NCI-H345 treated with DMSO at 0.1 percent for 48 hours (cell line): ENCODE results near the gene KANK4.
"Not testable (repeated sequence)": the region's sequence is repeated elsewhere in the genome, so short reads cannot be mapped to it uniquely, and the experiment has no call there.

ENCODE experiments used
- DNase-seq: peaks from one replicate; lab custom pipeline; 2025; ENCODE audit not compliant: unreplicated experiment; lab: John Stamatoyannopoulos, UW

KANK4 gene

DNA sequence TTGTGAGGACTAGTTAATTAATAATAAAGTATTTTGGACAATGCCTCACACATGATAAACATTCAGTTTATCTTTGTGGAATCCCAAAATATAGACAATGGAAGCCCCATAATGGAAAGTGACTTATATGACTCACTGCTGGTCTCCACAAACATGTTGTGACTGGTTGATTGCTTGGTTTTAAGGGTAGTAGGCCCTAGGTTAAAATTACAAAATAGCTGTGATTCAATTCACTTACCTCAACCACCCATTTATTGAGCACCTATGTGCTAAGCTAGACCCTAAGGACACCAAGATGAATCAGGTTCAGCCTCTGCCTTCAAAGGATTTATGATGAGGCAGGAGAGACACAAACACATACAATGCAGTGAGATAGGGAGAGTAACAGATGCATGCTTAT is 42.4 kb downstream of the KANK4 start:
- DNase-seq: no peak

DNA sequence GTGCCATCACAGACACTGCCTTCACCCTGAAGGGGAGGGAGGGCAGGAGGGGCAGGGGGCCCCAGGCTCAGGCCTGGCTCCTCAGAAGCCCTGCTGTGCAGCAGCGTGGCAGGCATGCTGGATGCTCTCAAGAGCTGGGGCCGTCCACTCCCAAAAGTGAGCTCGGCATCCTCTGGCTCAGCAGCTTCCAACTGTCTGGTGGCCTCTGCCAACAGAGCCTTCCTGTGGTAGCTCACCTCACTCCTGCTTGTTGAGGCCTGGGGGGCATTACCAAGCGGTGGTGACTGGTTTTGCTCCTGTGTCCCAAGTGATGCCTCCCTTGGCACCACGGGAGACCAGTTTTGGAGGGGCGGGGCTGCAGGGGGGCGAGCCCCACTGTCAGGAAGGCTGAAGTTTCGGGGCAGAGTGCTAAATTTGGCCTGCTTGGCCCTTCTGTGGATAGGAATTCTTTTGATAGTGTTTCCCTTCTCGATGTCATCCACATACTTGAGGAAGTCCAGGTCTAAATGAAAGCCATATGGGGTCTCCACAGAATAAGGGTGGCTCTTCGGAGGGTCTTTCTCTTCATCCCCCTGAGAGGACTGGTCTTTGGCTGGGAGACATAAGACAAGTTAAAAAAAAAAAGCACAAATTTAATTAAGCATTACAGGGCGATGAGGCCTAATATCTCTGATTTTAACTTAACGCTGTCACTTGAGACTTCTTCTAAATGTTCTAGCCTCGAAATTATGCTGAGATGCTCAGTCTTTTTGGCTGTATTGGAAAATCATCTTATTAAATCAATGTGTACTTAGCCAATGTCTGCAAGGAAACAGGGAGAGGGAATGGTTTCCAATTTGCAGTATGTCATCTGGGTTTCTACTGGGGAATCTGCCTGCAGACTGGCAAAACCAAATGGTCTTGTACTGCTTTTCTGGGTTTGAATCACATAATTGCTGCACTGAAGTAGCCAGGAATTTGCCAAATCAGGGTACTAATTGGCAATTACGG is 44.4 kb downstream of the KANK4 start:
- DNase-seq: no peak

DNA sequence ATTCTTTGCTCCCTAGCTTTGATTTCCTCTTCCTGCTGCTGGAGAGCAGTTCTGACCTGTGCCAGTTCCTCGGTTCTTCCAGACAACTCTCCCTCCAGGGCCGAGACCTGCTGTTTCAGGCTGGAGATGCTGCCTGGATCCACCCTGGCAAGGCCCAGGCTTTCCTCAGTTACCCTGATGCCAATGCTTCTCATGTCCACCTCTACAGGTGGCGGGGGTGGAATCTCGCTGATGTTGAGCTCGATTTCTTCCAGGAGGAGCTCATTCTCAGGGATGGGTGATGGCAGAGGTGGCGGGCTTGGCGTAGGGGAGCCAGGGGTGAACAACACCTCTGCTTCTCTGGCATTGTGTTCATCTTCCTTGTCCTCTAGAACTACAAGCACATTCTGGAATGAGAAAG is 45.3 kb downstream of the KANK4 start:
- no peak for DNase-seq

DNA sequence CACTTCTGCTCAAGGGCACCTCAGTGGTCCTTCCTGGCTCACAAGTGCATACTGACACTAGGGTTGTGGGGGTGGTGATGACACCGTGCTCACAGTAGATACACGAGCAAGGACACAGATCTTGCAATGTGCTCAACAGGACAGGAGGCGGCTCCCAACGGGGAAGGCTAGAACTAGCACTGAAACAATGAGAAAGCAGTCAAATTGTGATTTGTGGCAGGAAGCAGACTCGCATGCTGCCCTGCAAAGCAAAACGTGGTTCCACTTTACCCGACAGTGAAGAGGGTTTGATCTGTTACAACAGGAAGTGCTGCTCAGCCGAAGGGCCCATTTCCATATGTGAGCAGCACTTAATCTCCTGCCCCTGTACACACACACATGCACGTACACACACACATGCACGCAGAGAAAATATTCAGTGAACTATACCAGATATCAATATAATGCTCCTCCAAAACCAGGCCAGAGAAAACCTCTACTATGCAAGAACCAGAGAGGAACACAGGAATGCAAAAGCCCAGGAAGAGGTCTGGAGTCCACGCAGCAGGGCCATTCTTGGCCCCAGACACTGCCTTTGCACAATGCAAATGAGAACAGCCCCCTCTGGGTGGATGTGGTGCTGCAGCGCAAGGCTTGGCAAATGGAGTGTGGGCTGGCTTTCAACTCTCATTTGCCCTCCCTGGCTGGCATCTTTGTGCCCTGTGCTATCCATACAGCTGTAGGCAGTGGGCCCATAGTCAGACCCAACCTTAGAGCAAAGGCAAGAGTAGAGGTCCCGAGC is 47.1 kb downstream of the KANK4 start:
- DNase-seq: no peak

DNA sequence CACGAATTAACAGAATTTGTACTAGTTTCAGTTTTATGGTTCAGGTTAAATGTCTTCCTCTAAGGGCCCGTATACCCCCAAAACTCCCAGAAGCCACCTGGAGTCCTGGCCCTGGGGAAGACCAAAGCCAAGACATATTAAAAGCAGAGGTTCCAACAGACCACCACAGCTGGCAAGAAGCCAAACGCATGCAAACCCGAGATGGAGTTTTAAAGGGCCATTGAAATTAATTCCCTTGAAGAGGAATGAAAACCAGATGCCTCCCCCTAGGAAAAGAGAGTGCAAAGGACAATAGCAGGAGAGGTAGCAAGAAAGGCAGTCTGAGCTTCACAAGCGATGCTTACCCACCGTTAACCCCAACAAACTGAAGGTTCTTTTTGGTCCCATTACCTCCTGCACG is 48.1 kb downstream of the KANK4 start:
- no peak for DNase-seq

DNA sequence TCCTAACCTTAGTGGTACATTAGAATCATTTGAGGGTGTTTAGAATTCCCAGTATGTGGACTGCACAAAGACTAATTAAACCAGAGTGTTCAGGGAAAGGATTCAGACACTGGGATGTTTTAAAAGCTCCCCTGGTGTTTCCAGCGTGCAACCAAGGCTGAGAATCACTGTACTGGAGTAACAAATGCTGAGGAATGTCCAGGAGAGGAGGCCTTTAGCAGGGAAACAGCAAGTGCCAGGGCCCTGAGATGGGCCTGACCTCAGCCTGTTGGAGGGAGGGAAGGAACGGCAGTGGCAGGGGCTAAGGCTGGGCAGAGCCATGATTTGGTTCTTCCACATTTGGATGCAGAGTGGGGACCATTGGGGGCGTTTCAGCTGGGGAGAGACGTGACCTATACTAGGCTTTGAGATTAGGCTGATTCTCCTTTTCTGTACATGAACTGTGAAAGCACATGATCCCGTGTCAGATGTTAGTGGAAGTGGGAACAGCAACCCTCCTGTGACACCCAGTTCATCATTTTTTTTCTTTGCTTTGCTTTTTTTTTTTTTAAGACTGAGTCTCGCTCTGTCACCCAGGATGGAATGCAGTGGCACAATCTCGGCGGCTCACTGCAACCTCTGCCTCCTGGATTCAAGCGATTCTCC is 49.3 kb downstream of the KANK4 start:
- no peak for DNase-seq

GRCh38 chr1:62269439-62269838 is 49.8 kb downstream of the KANK4 start:
- DNase-seq: no peak

DNA sequence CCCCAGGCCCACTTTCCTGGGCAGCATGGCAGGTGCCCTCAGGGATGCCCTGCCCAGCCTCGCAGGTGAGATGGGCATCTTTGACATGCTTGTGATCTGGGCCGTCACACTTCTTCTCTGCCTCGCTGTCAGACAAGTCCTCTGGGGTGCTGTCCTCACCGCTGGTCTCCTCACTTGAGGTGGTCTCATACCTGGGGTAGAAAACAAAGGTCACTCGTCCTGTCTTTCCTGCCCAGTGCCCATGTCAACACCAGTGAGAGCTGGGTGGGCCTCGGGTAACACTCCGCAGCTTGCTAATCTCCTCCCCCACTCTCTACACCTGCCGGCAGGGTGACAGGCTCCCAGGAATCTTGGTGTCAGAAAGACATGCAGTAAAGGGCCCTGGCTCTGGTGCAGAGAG is 50.9 kb downstream of the KANK4 start:
- no peak for DNase-seq

DNA sequence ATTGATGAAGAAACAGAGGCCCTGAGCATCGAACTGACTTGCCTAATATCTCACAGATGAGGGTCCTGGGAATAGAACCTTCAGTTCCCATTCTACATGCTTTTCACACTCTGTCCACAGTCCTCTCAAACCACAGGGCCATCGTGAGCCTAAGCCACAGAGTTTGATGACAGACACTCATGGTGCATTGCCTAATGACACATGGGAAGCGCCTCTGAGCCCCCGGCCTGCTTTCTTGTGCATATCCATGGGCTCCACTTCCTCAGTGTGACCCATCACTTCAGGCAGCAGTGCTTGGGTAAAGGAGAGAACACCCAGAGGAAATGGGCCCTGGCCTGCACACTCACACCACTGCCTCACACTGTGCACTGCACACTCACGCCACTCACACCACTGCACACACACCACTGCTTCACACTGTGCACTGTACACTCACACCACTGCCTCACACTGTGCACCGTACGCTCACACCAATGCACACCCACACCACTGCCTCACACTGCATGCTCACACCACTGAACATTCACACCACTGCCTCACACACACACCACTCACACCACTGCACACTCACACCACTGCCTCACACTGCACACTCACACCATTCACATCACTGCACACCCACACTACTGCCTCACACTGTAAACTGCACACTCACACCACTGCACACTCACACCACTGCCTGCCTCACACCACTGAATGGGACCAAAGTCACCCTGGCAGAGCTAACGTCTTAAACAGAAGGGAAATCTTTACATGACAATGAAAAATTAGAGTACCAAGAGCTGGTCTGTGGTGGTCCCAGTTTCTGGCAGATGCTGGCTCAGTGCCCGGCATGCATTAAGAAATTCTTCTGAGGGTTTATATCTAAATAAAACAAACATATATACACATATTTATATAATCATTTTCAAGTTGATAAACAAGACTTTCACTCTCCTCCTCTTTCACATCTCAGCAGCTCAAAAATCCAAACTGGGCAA is 53.0 kb downstream of the KANK4 start:
- no peak for DNase-seq

- DNase-seq: no peak
Measured at GRCh38 chr1:62263814-62264353, 55.4 kb downstream of the KANK4 start.

- DNase-seq: no peak
Measured at GRCh38 chr1:62263006-62263813, 56.0 kb downstream of the KANK4 start.

DNA sequence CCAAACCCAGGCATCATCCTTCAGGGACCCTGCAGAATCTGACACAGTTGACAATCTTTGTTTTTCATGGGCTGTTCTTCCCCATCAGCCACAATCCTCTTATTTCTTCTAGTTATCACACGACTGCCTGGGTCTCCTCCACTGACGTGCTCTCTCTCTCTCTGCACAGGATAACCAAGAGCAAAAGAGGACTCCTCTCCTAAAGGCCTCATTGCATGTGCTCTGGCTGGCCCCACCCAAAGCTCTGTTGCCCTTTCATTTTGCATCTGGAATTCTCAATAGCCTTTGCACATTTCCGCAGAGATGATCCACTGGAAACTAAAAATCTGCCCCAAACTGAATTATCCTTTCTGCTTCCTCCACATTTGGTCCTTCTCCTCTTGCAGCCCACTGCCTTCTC is 58.5 kb downstream of the KANK4 start:
- DNase-seq: no peak

DNA sequence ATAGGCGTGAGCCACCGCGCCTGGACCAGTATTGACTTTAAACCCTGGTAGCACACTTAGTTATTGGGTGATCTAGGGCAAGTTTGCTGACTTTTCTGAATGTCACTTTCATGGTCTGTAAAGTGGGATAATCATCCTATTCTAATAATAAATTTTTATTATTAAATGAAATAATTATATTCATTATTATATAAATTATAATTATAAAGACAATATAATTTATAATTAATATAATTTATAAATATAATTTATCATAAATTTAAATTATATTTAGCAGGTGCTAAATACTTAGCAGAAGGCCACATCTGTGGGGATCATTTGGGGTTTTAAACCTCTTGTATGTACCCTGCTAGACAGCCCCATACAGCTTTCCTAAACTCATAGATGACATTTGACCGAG is 59.7 kb downstream of the KANK4 start:
- no peak for DNase-seq

- DNase-seq: no peak
Measured at GRCh38 chr1:62250126-62250726, 69.0 kb downstream of the KANK4 start.

- no peak for DNase-seq
Measured at GRCh38 chr1:62247391-62248168, 71.7 kb downstream of the KANK4 start.

DNA sequence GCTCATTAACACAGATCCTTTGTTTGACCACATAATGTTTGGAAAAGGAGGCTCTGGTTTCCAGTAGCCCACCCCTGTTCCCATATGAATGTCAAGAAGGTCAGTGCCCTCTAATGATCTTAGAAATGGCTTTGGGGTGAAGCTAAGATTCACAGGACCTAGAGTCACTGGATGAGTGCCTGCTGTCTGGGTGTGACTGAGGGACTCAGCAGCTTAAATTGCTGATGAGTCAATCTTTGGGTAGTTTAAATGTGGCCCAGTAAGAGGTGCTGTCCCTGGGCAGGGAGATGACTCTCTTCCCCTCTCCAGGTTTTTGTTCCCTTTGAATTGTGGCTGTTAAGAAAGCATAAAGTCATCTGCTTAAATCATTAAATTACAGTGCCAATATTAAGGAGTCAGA is 74.0 kb downstream of the KANK4 start:
- no peak for DNase-seq

DNA sequence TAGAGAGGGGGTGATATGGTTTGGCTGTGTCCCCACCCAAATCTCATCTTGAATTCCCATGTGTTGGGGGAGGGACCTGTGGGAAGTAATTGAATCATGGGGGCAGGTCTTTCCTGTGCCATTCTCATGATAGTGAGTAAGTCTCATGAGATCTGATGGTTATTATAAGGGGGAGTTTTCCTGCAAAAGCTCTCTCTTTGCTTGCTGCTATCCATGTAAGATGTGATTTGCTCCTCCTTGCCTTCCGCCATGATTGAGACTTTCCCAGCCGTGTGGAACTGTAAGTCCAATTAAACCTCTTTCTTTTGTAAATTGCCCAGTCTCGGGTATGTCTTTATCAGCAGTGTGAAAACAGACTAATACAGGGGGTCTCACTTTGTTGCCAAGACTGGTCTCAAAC is 74.9 kb downstream of the KANK4 start:
- DNase-seq: not testable (repeated sequence)
